Peyer's patch (tissue), 4 donors: Measurements from ENCODE around the gene HOXC5.

Experiments used
- CTCF ChIP-seq, 6 experiments: fragments of 450-650 bp in 4 of 6; fragments of 200-600 bp in 2 of 6; sonication (generic) in 1 of 6; IDR thresholded peaks; one replicate each; pipeline ENCODE4 v1.5.1; 2017 to 2019; ENCODE audit warnings: antibody characterized with exemption in 6 of 6, mild to moderate bottlenecking in 3 of 6, moderate library complexity in 1 of 6
- POLR2A ChIP-seq, 2 donors: fragments of 450-650 bp; IDR thresholded peaks; one replicate each; pipeline ENCODE4 v1.5.1; 2017; ENCODE audit warnings: antibody characterized with exemption in 2 of 2, mild to moderate bottlenecking in 2 of 2, moderate library complexity in 2 of 2

GRCh38 chr12:54024581-54025305 lies 8.1 kb upstream of the HOXC5 start:
- TF ChIP-seq CTCF (IDR thresholded peaks at IDR 0.05) (no peak), POLR2A (IDR thresholded peaks at IDR 0.05) (no peak)
